GM10248 (cell line): Measurements from ENCODE around the gene CIC.

Experiments used
- CTCF ChIA-PET: fragments of 300-600 bp; sonication (Branson Sonifier 250); formaldehyde crosslinking; extraction: SDS; loops from one replicate; lab custom pipeline; 2021; ENCODE audit warnings: antibody characterized with exemption; lab: Yijun Ruan, JAX
- POLR2A ChIA-PET: fragments of 350-650 bp; sonication (Branson Sonifier 250); formaldehyde crosslinking; extraction: SDS; loops from one replicate; lab custom pipeline; 2020; ENCODE audit warnings: antibody characterized with exemption; lab: Yijun Ruan, JAX
- DNase-seq: peaks from one replicate; pipeline ENCODE4 v3.0.0; 2012; ENCODE audit errors: extremely low spot score
- TF ChIP-seq, protein P1 (sequence below): IDR thresholded peaks from 2 replicates; pipeline ENCODE4 v1.5.1; 2012; ENCODE audit warnings: mild to moderate bottlenecking, low read depth; ENCODE audit errors: extremely low read depth, missing control alignments, control extremely low read depth

Gene CIC

DNA sequence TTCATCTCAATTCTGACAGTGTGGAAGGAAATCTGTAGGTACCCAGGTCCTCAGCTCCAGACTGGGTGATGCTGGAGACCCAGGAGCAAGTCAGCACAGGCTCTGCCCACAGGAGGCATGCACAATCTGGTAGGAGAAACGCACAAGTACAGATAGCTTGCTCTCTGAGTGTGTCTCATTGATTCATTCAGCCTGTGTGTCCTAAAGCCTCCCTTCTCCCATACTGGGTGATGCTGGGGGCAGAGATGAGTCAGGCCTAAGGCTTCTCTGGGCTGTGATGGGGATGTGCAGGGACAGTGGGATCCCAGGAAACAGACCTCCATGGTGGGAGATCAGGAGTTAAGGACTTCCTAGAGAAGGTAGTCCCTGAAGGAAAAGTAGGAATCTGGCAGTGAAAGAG, 42.2 kb upstream of the CIC start:
- CTCF ChIA-PET: interaction anchor here (0.9 to 3.6 kb wide), 4 partner anchors 8 to 53 kb away, joined by 3 to 13 read pairs (median 4); partner anchors contain the start of gene GSK3A

DNA sequence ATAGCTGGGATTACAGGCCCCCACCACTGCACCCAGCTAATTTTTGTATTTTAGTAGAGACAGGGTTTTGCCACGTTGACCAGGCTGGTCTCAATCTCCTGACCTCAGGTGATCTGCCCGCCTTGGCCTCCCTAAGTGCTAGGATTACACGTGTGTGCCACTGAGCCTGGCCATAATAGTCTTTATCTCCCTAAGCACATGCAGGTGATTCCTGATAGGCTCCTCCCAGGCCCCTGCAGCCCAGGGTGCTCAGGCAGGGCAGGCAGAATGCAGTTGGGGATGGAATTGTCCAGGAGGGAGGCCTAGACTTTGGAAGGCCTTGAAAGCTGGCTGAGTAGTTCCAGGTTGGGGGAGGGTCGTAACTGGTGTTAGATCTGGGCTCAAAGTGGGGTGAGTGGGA, 40.4 kb upstream of the CIC start:
- ChIA-PET CTCF (interaction anchor here (1.2 to 1.3 kb wide), 2 partner anchors 18 to 67 kb away, joined by 3 to 5 read pairs; no protein-coding TSS in a partner anchor), POLR2A (interaction anchor here (0.6 to 0.8 kb wide), 2 partner anchors 10 to 74 kb away, joined by 4 to 5 read pairs; partner anchors contain the start of gene PAFAH1B3)
- TF ChIP-seq, protein P1, sequence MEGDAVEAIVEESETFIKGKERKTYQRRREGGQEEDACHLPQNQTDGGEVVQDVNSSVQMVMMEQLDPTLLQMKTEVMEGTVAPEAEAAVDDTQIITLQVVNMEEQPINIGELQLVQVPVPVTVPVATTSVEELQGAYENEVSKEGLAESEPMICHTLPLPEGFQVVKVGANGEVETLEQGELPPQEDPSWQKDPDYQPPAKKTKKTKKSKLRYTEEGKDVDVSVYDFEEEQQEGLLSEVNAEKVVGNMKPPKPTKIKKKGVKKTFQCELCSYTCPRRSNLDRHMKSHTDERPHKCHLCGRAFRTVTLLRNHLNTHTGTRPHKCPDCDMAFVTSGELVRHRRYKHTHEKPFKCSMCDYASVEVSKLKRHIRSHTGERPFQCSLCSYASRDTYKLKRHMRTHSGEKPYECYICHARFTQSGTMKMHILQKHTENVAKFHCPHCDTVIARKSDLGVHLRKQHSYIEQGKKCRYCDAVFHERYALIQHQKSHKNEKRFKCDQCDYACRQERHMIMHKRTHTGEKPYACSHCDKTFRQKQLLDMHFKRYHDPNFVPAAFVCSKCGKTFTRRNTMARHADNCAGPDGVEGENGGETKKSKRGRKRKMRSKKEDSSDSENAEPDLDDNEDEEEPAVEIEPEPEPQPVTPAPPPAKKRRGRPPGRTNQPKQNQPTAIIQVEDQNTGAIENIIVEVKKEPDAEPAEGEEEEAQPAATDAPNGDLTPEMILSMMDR: no peak
- no peak for DNase-seq

More for the DNA sequence above, 42.2 kb upstream of the CIC start:
- TF ChIP-seq, protein P1: no peak
- no peak for DNase-seq
- POLR2A ChIA-PET: no interaction called here

DNA sequence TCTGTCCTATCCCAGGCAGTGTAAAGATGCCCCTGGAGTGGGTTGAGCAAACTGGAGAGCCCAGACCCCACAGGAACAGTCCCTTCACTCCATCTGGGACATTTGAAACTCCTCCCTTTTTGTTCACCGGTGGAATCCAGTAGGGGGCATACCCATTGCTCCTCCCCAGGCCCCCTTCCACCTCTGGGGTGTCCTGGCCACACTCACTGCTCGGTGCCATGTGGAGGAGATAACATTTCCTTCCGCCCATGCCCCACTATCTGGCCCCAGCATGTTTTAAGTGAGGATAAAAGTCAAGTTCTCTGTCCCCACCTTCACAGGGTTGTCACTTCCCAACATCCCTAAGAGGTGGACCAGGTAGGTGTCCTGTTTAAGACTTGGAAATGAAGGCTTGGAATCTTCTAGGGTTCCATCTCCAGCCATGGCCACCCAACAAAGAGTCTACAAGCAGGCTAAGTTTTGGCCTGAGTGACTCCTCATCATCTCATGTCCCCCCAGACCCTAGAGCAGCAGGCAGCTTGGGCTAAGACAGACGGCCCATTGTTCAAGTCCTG, 39.7 kb upstream of the CIC start:
- DNase-seq: no peak
- TF ChIP-seq, protein P1: no peak
- CTCF ChIA-PET: interaction anchor here (1.1 to 2.0 kb wide), 6 partner anchors 9 to 67 kb away, joined by 3 to 6 read pairs (median 4); partner anchors contain the start of gene ZNF526
- POLR2A ChIA-PET: no interaction called here

DNA sequence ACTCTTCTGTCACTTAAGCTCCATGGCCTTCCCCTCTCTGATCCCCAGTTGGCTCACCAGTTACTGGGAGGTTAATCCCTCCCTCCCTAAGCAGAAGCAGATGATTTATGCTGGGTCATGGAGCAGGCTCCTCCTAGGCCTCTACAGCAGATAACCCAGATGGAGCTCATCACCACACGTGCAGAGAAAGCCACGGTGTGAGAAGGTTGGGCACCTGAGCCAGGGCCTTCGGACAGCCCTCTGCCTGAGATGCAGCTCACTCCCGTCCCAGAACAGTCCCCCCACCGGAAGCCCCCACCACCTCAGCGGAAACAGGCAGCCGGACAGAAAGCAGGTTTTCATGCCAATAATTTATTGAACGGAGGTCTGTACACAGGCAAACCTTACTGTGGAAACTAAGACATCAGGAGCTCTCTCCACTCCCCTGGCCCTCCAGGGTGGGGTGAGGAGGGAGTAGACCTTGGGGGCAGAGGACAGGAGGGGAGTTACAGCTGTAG, 39.1 kb upstream of the CIC start:
- no peak for DNase-seq
- ChIA-PET POLR2A (no interaction called here), CTCF (interaction anchor here (1.1 to 2.0 kb wide), 6 partner anchors 9 to 66 kb away, joined by 3 to 6 read pairs (median 4); partner anchors contain the start of gene ZNF526)
- TF ChIP-seq, protein P1: no peak

DNA sequence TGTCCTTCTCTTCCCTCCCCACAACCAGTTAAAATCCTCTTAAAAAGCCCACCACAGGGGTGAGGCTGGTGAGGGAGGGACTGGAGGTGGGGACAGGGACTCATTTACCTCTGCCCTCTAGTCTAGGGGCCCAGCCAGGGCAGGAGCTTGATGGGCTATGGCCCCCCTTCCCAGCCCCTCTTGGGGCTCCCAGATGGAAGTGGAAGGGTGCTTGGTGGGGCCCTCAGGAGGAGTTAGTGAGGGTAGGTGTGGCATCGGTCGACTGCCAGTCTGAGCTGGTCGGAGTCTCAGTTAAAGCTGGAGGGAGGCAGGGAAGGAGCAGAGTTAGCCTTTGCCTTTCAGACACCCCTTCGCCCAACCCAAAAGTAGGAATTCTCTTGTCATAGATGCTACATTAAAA, 38.5 kb upstream of the CIC start:
- ChIA-PET POLR2A (no interaction called here), CTCF (interaction anchor here (1.0 to 2.0 kb wide), 5 partner anchors 9 to 66 kb away, joined by 3 to 6 read pairs (median 4); partner anchors contain the start of gene ZNF526)
- TF ChIP-seq, protein P1: no peak
- no peak for DNase-seq

DNA sequence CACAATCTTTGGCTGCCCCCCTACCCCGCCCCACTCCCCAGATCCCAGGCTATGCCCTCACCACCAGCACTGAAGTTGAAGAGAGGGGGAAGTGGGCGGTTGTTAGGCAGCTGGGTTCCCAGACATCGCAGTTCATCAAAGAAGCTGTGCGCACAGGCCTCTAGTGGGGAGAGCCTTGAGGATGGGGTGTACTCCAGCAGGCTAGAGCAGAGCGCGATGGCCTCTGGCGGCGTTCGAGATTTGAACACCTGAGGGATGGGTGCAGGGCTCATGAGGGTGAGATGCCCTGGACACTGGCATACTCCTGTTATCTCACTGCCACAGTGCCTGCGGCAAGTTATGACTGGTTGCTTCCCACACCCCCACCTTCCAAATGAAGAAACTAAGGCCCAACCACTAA, 36.6 kb upstream of the CIC start:
- POLR2A ChIA-PET: no interaction called here
- TF ChIP-seq, protein P1: no peak
- CTCF ChIA-PET: interaction anchor here (1.0 kb wide), 1 partner anchor 11 kb away, joined by 3 read pairs; no protein-coding TSS in a partner anchor
- no peak for DNase-seq
